MG63 (cell line): ENCODE results near the gene DCTN3. TPM values are rescaled to one million over a fixed set of nuclear protein-coding genes. Genes with fewer than 3 reads are reported as not detected.
"Not testable (repeated sequence)": the region's sequence is repeated elsewhere in the genome, so short reads cannot be mapped to it uniquely, and the experiment has no call there.

Experiments used
- DNase-seq: peaks from one replicate; pipeline ENCODE4 v3.0.0-alpha.2; 2020
- H3K27me3 ChIP-seq: fragments of 250-450 bp; sonication (Bioruptor Pico); 2 replicates; pipeline ENCODE4 v1.5.1; 2020; ENCODE audit warnings: mild to moderate bottlenecking, moderate library complexity
- H3K36me3 ChIP-seq: fragments of 250-450 bp; sonication (Bioruptor Pico); 2 replicates; pipeline ENCODE4 v1.5.1; 2020; ENCODE audit warnings: mild to moderate bottlenecking, moderate library complexity
- H3K4me3 ChIP-seq: fragments of 250-450 bp; sonication (Bioruptor Pico); 2 replicates; pipeline ENCODE4 v1.5.1; 2020; ENCODE audit warnings: mild to moderate bottlenecking, moderate library complexity
- H3K9me3 ChIP-seq: fragments of 250-450 bp; sonication (Bioruptor Pico); 2 replicates; pipeline ENCODE4 v1.5.1; 2020; ENCODE audit warnings: mild to moderate bottlenecking, moderate library complexity
- total RNA-seq: library from RNA; depleted of rRNA; stranded (reverse); fragments of >200 nt; shearing (Covaris generic); gene quantifications from 2 replicates; pipeline ENCODE4 v1.2.3, GENCODE V29; 2014; ENCODE audit warnings: low replicate concordance

Gene DCTN3
- total RNA-seq, 1 experiment from 2014 or later: 91.0 TPM

GRCh38 chr9:34651876-34652601 lies 31.7 kb upstream of the DCTN3 start, which contains the start of gene IL11RA:
Gene IL11RA, plus strand, starts transcription at chr9:34652185. Its CDS starts 3,033 bp downstream, at chr9:34655218.
- no peaks in the 10 kb centered on the region for H3K27me3 ChIP-seq
- H3K4me3 ChIP-seq: peak within 1 kb of the TSS; percentile 52
- peak; percentile 96 for DNase-seq
- H3K36me3 ChIP-seq: no peaks in the 10 kb centered on the region; the same call in 1 of the 2 replicates
- no peaks in the 10 kb centered on the region for H3K9me3 ChIP-seq

GRCh38 chr9:34651321-34651720 lies 31.0 kb upstream of the DCTN3 start:
- DNase-seq: peak; percentile 58
- H3K4me3 ChIP-seq: peak overlapping the region; percentile 52
- H3K27me3 ChIP-seq: no peaks in the 10 kb centered on the region
- no peaks in the 10 kb centered on the region for H3K9me3 ChIP-seq
- no peaks in the 10 kb centered on the region; the same call in 1 of the 2 replicates for H3K36me3 ChIP-seq

- DNase-seq: no peak
Measured at GRCh38 chr9:34650816-34651215, 30.5 kb upstream of the DCTN3 start.

GRCh38 chr9:34648673-34649072 lies 28.4 kb upstream of the DCTN3 start:
- Histone ChIP-seq H3K4me3 (no peak overlapping the region), H3K9me3 (no peaks in the 10 kb centered on the region), H3K27me3 (no peaks in the 10 kb centered on the region), H3K36me3 (no peaks in the 10 kb centered on the region; the same call in 1 of the 2 replicates)
- no peak for DNase-seq

More at GRCh38 chr9:34650816-34651215, 30.5 kb upstream of the DCTN3 start:
- Histone ChIP-seq H3K4me3 (no peak overlapping the region; the same call in 1 of the 2 replicates), H3K9me3 (no peaks in the 10 kb centered on the region), H3K27me3 (no peaks in the 10 kb centered on the region), H3K36me3 (no peaks in the 10 kb centered on the region; the same call in 1 of the 2 replicates)

GRCh38 chr9:34647651-34648050 lies 27.4 kb upstream of the DCTN3 start:
- Histone ChIP-seq H3K27me3 (no peaks in the 10 kb centered on the region), H3K9me3 (no peaks in the 10 kb centered on the region), H3K4me3 (peak overlapping the region; percentile 60), H3K36me3 (no peaks in the 10 kb centered on the region; the same call in 1 of the 2 replicates)
- no peak for DNase-seq

GRCh38 chr9:34647084-34647403 lies 26.7 kb upstream of the DCTN3 start:
- Histone ChIP-seq H3K9me3 (no peaks in the 10 kb centered on the region), H3K27me3 (no peaks in the 10 kb centered on the region), H3K4me3 (peak overlapping the region; percentile 60), H3K36me3 (no peaks in the 10 kb centered on the region; the same call in 1 of the 2 replicates)
- no peak for DNase-seq

GRCh38 chr9:34646211-34647083 lies 26.2 kb upstream of the DCTN3 start, which contains the start of gene GALT:
Gene GALT, plus strand, starts transcription at chr9:34646675. Its CDS starts 30 bp downstream, at chr9:34646705.
- DNase-seq: peak; percentile 85
- no peaks in the 10 kb centered on the region for H3K9me3 ChIP-seq
- H3K4me3 ChIP-seq: peak within 1 kb of the TSS; percentile 60
- no peaks in the 10 kb centered on the region; the same call in 1 of the 2 replicates for H3K36me3 ChIP-seq
- H3K27me3 ChIP-seq: no peaks in the 10 kb centered on the region

GRCh38 chr9:34644766-34645314 lies 24.5 kb upstream of the DCTN3 start:
- Histone ChIP-seq H3K27me3 (no peaks in the 10 kb centered on the region), H3K9me3 (no peaks in the 10 kb centered on the region), H3K4me3 (no peak overlapping the region), H3K36me3 (no peaks in the 10 kb centered on the region; the same call in 1 of the 2 replicates)
- DNase-seq: no peak

GRCh38 chr9:34642679-34643078 lies 22.4 kb upstream of the DCTN3 start:
- no peak for DNase-seq
- Histone ChIP-seq H3K9me3 (no peaks in the 10 kb centered on the region), H3K36me3 (no peaks in the 10 kb centered on the region), H3K27me3 (no peaks in the 10 kb centered on the region), H3K4me3 (no peak overlapping the region)

GRCh38 chr9:34639322-34639721 lies 19.0 kb upstream of the DCTN3 start:
- not testable (repeated sequence) for DNase-seq, H3K4me3 ChIP-seq, H3K27me3 ChIP-seq, H3K9me3 ChIP-seq, H3K36me3 ChIP-seq

GRCh38 chr9:34638138-34638445 lies 17.8 kb upstream of the DCTN3 start:
- no peak for DNase-seq
- Histone ChIP-seq H3K4me3 (peak overlapping the region; percentile 76), H3K27me3 (no peaks in the 10 kb centered on the region), H3K36me3 (peaks cover 9% of the 10 kb centered on the region; the same call in 1 of the 2 replicates), H3K9me3 (no peaks in the 10 kb centered on the region)

GRCh38 chr9:34637356-34638137 lies 17.3 kb upstream of the DCTN3 start, which contains the start of gene SIGMAR1:
Gene SIGMAR1, minus strand, starts transcription at chr9:34637787. Its CDS starts 90 bp downstream, at chr9:34637697.
- Histone ChIP-seq H3K27me3 (no peaks in the 10 kb centered on the region), H3K4me3 (peak within 1 kb of the TSS; percentile 76), H3K9me3 (no peaks in the 10 kb centered on the region), H3K36me3 (peaks cover 9% of the 10 kb centered on the region; the same call in 1 of the 2 replicates)
- peak; percentile 89 for DNase-seq

- H3K9me3 ChIP-seq: no peaks in the 10 kb centered on the region
- no peaks in the 10 kb centered on the region for H3K27me3 ChIP-seq
- H3K36me3 ChIP-seq: peaks cover 9% of the 10 kb centered on the region; the same call in 1 of the 2 replicates
- DNase-seq: no peak
- H3K4me3 ChIP-seq: peak overlapping the region; percentile 76
Measured at GRCh38 chr9:34636791-34637355, 16.6 kb upstream of the DCTN3 start.

GRCh38 chr9:34635556-34635955 lies 15.3 kb upstream of the DCTN3 start:
- Histone ChIP-seq H3K9me3 (no peaks in the 10 kb centered on the region), H3K36me3 (peaks cover 9% of the 10 kb centered on the region; the same call in 1 of the 2 replicates), H3K4me3 (no peak overlapping the region), H3K27me3 (no peaks in the 10 kb centered on the region)
- DNase-seq: no peak

- no peaks in the 10 kb centered on the region for H3K9me3 ChIP-seq
- H3K27me3 ChIP-seq: peaks cover 5% of the 10 kb centered on the region
- H3K36me3 ChIP-seq: peaks cover 9% of the 10 kb centered on the region; the same call in 1 of the 2 replicates
- DNase-seq: no peak
- no peak overlapping the region for H3K4me3 ChIP-seq
Measured at GRCh38 chr9:34634551-34635248, 14.4 kb upstream of the DCTN3 start.
